ENCODE measurements around the gene CTSW. TPM values are rescaled to one million over a fixed set of nuclear protein-coding genes. Genes with fewer than 3 reads are reported as not detected.
A peak's percentile ranks its signal among the peaks of the same experiment; 100 is the strongest.
"Not testable (repeated sequence)": the region's sequence is repeated elsewhere in the genome, so short reads cannot be mapped to it uniquely, and the experiment has no call there.

The CTSW gene
- total and polyA plus RNA-seq, 2 of the 4 experiments (the other 2 are of a cell fraction), result 0.07 to 0.18 TPM

DNA sequence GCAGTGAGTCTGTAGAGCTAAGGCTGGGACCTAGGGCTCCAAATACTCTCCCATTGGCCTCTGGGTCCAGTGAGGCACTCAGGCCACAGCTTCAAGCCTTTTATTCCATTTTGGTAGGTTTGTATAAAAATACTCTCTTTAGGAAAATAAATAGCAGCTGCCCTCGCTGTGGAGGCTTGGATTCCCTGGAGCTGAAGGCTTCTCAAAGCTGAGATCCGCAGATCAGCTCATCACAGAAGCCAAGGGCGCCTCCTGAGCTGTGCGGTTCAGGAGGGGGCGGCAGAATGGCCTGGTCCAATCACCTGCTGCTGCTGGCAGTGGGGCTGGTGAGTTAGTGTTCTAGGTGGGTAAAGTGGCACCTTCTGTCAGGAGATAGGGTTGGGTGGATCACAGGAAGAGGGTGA is 12.5 kb downstream of the CTSW start:
- Histone ChIP-seq H3K27ac (ENCODE audit: insufficient read depth, low read length) (peak overlapping the region; percentile 93), H4K8ac (ENCODE audit: low read depth in 2 of 2, low read length in 2 of 2) (peak overlapping the region in 1 of 2 experiments; percentile 33; a peak in 1 of 4 replicates), H2BK5ac (ENCODE audit: low read depth, low read length, poor library complexity, severe bottlenecking) (peak overlapping the region; percentile 84), H3K56ac (ENCODE audit: extremely low read depth, insufficient read depth, low read length) (peak overlapping the region; percentile 77), H3K79me1 (ENCODE audit: low read depth in 1 of 2, low read length in 2 of 2) (peaks cover 0 to 33% of the 10 kb centered on the region in 2 experiments; a peak in 3 of 4 replicates), H3K4me1 (ENCODE audit: control insufficient read depth, insufficient read depth, low read length) (peaks cover 38% of the 10 kb centered on the region), H3K4me3 (ENCODE audit: insufficient read depth, low read depth, low read length) (peak overlapping the region; percentile 63), H3K4me2 (ENCODE audit: low read depth, low read length) (peak overlapping the region; percentile 84), H3K14ac (replicated peaks; ENCODE audit: low read depth, low read length) (peak overlapping the region; percentile 71; the same call in 1 of the 2 replicates), H2BK120ac (ENCODE audit: low read depth, low read length) (peak overlapping the region; percentile 17; the same call in 1 of the 2 replicates), H3K9ac (ENCODE audit: low read depth, low read length) (peak overlapping the region; percentile 88), H2AK5ac (ENCODE audit: low read depth, low read length) (peak overlapping the region; percentile 22; the same call in 1 of the 2 replicates), H3K23ac (ENCODE audit: low read depth, low read length) (peak overlapping the region; percentile 77), H3K4ac (ENCODE audit: low read depth, low read length) (peak overlapping the region; percentile 55), H2BK15ac (ENCODE audit: low read depth, low read length) (0 out of 3 replicates have a peak overlapping the region, but pooled peaks have one; percentile 3), H3K36me3 (ENCODE audit: control insufficient read depth, insufficient read depth, low read length) (peaks cover 39% of the 10 kb centered on the region), H4K20me1 (ENCODE audit: insufficient read depth, low read length) (peaks cover 76% of the 10 kb centered on the region)
- POLR2A ChIA-PET (ENCODE audit: unreplicated experiment), result interaction anchor here (1.0 to 4.4 kb wide), 3 partner anchors 10 to 70 kb away, joined by 3 to 20 read pairs (median 6); no protein-coding TSS in a partner anchor
- H3K18ac ChIP-seq (ENCODE audit: low read depth, low read length); H3K27me3 ChIP-seq (ENCODE audit: control insufficient read depth, insufficient read depth, low read length); CTCF ChIA-PET; H4K91ac ChIP-seq (ENCODE audit: insufficient read depth, low read depth, low read length); ATAC-seq (ENCODE audit: low read depth); H2BK20ac ChIP-seq (ENCODE audit: low read depth, low read length); H3K9me3 ChIP-seq (ENCODE audit: control insufficient read depth, insufficient read depth, low read length); dilution Hi-C loops (cut with HindIII; ENCODE audit: low sequenced_read_pairs, unreplicated experiment); H4K5ac ChIP-seq (ENCODE audit: low read depth, low read length); H2AFZ ChIP-seq (replicated peaks; ENCODE audit: low read length, poor library complexity); H3K9me1 ChIP-seq (ENCODE audit: insufficient read depth, low read length); BruUV-seq (replicated peaks); intact Hi-C loops (cut with micrococcal nuclease); H2AK9ac ChIP-seq (replicated peaks; ENCODE audit: low read depth, low read length, poor library complexity): not testable (repeated sequence)
- DNase-seq, result peak; percentile 40
- no CpG with 5 or more reads among the region's 5 CpGs for WGBS, 2 experiments (ENCODE audit: extremely low coverage in 2 of 2, insufficient read length in 1 of 2)
- in situ Hi-C loops (cut with MboI; ENCODE audit: low sequenced_read_pairs), result loop anchor here (5.0 kb wide), 1 partner anchor 70 kb away; the partner anchor contains the start of gene SART1
- TF ChIP-seq POLR2A (IDR thresholded peaks at IDR 0.05; ENCODE audit: low read depth, low read length), result peak; percentile 28

Data from IMR-90 (cell line).